Esophagus (tissue), 2 donors: Measurements from ENCODE around the gene MDP1. TPM values are rescaled to one million over a fixed set of nuclear protein-coding genes. Genes with fewer than 3 reads are reported as not detected.
"Not testable (repeated sequence)": the region's sequence is repeated elsewhere in the genome, so short reads cannot be mapped to it uniquely, and the experiment has no call there.

ENCODE experiments used
- H3K27ac ChIP-seq, 2 donors: one replicate each; pipeline ENCODE4 v1.5.1; 2013; ENCODE audit warnings: low read depth in 2 of 2, mild to moderate bottlenecking in 2 of 2, inconsistent platforms in 1 of 2, low read length in 1 of 2, moderate library complexity in 1 of 2
- H3K27me3 ChIP-seq, 2 donors: one replicate each; pipeline ENCODE4 v1.6.1; 2013; ENCODE audit warnings: low read length in 2 of 2, control low read depth in 1 of 2, mild to moderate bottlenecking in 1 of 2; ENCODE audit not compliant: insufficient read depth in 2 of 2, control insufficient read depth in 1 of 2
- H3K36me3 ChIP-seq, 2 donors: one replicate each; pipeline ENCODE4 v1.6.1; 2013; ENCODE audit warnings: low read length in 1 of 2; ENCODE audit not compliant: control insufficient read depth in 2 of 2, insufficient read depth in 2 of 2
- H3K4me1 ChIP-seq, 2 donors: one replicate each; pipeline ENCODE4 v1.6.1; 2013; ENCODE audit warnings: low read length in 1 of 2; ENCODE audit not compliant: control insufficient read depth in 2 of 2, insufficient read depth in 2 of 2
- H3K4me3 ChIP-seq, 2 donors: one replicate each; pipeline ENCODE4 v1.5.1; 2013; ENCODE audit warnings: low read length in 2 of 2, mild to moderate bottlenecking in 2 of 2, low read depth in 1 of 2, moderate library complexity in 1 of 2
- H3K9me3 ChIP-seq, 2 donors: one replicate each; pipeline ENCODE4 v1.6.1; 2013; ENCODE audit warnings: mild to moderate bottlenecking in 2 of 2, low read depth in 1 of 2, low read length in 1 of 2, moderate library complexity in 1 of 2; ENCODE audit not compliant: control insufficient read depth in 2 of 2, insufficient read depth in 1 of 2
- WGBS, 2 donors: extraction: QIAGEN DNeasy Blood & Tissue Kit; methylation state at CpG; one replicate each; pipeline ENCODE4 v1.1.7; 2013; 5-methylcytosine and 5-hydroxymethylcytosine counted together
- polyA plus RNA-seq, 2 donors: library from polyadenylated mRNA; stranded (reverse); fragments of 200-250 nt; gene quantifications; one replicate each; pipeline ENCODE4 v1.2.3, GENCODE V29; 2013
- donor health status: healthy with polysubstance abuse.
- donor health status: Bipolar disorder and iron deficiency.

The MDP1 gene
- polyA plus RNA-seq, 2 donors = 12.1 to 12.8 TPM

DNA sequence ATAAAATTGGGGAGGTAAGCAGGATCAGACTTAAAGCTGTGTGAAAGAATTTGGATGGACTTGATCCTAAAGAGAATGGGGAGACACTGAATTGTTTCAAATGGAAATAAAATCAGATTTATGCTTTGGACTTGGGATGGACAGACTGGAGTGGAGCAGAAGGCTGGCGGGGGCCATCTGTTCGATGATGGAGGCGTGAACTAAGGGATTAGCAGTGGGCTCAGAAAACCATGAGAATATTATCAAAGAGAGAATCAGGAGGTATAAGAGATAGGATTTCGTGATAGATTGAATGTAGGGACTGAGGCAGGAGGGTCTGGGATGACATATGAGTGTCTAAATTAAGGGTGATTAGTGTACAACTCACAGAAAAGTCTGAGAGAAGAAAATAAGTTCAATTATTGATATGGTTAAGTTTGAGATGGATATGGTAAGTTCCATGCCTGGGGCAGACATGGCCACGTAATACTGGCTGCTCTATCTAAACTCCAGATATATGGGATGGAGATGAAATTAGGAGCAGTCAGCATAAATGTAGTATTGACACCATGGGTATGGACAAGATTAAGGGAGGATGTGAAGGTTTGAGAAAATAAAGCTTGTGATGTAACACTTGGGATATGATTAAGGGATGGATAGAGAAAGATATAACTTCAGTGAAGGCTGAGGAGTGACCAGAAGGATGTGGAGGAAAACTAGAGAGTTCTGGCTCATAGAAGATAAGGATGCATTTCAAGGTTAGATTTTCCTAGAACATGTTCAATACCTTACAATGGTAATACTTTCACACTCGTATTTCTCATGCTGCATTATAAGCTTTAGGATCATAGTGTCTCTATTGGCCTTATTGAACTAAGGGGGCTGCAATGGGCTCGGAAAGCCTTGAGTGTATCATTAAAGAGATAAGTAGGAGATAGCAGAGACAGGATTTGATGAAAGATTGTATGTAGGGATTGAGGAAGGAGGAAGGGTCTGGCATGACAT lies 11.4 kb downstream of the MDP1 start:
- H3K27ac ChIP-seq = no peak overlapping the region
- no peak overlapping the region for H3K4me3 ChIP-seq
- peaks cover 9 to 14% of the 10 kb centered on the region in 2 donors for H3K36me3 ChIP-seq
- no peaks in the 10 kb centered on the region for H3K4me1 ChIP-seq
- 90 to 95% methylated on average over 7 of the region's 7 CpGs for WGBS, 2 donors
- no peaks in the 10 kb centered on the region for H3K27me3 ChIP-seq
- H3K9me3 ChIP-seq = no peaks in the 10 kb centered on the region

DNA sequence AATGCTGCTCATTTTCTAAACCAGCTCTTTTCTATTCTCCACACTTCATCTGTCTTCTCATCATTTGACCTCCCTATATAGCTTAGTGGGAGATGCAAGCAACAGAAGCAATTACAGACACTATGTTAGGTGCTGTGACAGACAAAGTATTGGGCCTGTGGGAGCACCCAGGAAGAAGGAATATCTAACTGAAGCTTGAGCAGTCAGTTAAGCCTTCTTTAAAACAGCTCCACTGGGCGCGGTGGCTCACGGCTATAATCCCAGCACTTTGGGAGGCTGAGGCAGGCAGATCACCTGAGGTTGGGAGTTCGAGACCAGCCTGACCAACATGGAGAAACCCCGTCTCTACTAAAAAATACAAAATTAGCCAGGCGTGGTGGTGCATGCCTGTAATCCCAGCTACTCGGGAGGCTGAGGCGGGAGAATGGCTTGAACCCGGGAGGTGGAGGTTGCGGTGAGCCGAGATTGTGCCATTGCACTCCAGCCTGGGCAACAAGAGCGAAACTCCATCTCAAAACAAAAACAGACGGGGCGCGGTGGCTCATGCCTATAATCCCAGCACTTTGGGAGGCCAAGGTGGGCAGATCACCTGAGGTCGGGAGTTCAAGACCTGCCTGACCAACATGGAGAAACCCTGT lies 12.5 kb downstream of the MDP1 start:
- H3K4me1 ChIP-seq, H3K9me3 ChIP-seq, H3K27ac ChIP-seq, H3K27me3 ChIP-seq, H3K36me3 ChIP-seq, H3K4me3 ChIP-seq: not testable (repeated sequence)
- 96 to 97% methylated on average over 16 of the region's 16 CpGs for WGBS, 2 donors

DNA sequence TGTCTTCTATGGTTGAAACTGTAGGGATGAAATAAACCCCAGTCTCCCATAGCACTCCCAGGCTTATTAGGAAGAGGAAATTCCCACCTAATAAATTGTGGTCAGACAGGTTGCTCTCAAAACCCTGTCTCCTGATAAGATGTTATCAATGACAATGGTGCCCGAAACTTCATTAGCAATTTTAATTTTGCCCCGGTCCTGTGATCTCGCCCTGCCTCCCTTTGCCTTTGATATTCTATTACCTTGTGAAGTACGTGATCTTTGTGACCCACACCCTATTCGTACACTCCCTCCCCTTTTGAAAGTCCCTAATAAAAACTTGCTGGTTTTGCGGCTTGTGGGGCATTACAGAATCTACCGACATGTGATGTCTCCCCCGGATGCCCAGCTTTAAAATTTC lies 13.3 kb downstream of the MDP1 start:
- not testable (repeated sequence) for H3K4me3 ChIP-seq, H3K27me3 ChIP-seq, H3K36me3 ChIP-seq, H3K4me1 ChIP-seq, H3K27ac ChIP-seq, H3K9me3 ChIP-seq
- WGBS, 2 donors = 91 to 94% methylated on average over 8 of the region's 8 CpGs

DNA sequence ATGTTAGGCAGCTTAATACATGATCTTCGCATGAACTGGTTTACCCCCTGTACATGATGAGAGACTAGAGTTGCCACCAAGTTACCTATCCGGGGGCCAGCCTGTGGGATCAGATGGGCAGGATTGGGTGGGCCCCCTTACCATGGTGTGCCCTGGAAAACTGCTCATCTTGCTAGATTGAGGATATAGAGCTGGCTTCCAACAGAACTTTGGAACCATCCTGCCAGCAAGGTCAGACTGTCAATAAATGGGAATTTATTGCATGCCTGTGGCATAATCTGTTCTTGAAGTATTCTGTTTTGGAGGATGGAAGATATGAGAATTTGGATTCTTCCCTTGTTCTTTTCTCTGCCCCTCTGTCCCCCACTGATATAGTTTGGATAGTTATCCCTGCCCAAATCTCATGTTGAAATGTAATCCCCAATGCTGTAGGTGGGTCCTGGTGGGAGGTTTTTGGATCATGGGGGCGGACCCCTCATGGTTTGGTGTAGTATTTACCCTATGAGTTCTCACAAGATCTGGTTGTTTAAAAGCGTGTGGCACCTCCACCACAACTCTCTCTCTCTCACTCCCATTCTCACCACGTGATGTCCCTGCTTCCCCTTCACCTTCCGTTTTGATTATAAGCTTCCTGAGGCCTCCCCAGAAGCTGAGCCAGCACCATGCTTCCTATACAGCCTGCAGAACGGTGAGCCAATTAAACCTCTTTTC lies 16.9 kb downstream of the MDP1 start:
- 84 to 86% methylated on average over 7 of the region's 7 CpGs for WGBS, 2 donors
- Histone ChIP-seq H3K27me3 (no peaks in the 10 kb centered on the region), H3K4me1 (peaks cover 0 to 3% of the 10 kb centered on the region in 2 donors), H3K27ac (no peak overlapping the region), H3K9me3 (no peaks in the 10 kb centered on the region), H3K4me3 (no peak overlapping the region), H3K36me3 (no peaks in the 10 kb centered on the region)

DNA sequence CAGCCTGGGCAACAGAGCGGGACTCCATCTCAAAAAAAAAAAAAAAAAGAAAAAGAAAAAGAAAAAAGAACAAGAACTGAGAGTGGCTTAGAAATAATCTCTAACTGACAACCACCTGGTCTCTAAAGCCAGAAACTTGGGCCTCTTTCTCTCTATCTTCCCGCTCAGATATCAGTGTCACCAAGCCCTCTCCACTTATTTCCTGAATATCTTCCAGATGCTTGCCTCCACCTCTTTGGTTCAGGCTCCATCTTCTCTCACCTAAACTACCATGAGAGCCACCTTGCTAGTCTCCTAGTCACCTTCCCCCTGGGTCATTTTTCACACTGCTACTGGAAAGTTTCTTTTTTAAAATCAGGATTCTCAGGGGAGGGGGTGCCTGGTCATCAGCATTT lies 18.8 kb downstream of the MDP1 start:
- no peak overlapping the region for H3K27ac ChIP-seq
- no peaks in the 10 kb centered on the region for H3K9me3 ChIP-seq
- no peaks in the 10 kb centered on the region for H3K27me3 ChIP-seq
- WGBS, 2 donors = 90 to 95% methylated on average over 2 of the region's 2 CpGs
- peaks cover 0 to 9% of the 10 kb centered on the region in 2 donors for H3K36me3 ChIP-seq
- no peak overlapping the region for H3K4me3 ChIP-seq
- peaks cover 0 to 3% of the 10 kb centered on the region in 2 donors for H3K4me1 ChIP-seq

DNA sequence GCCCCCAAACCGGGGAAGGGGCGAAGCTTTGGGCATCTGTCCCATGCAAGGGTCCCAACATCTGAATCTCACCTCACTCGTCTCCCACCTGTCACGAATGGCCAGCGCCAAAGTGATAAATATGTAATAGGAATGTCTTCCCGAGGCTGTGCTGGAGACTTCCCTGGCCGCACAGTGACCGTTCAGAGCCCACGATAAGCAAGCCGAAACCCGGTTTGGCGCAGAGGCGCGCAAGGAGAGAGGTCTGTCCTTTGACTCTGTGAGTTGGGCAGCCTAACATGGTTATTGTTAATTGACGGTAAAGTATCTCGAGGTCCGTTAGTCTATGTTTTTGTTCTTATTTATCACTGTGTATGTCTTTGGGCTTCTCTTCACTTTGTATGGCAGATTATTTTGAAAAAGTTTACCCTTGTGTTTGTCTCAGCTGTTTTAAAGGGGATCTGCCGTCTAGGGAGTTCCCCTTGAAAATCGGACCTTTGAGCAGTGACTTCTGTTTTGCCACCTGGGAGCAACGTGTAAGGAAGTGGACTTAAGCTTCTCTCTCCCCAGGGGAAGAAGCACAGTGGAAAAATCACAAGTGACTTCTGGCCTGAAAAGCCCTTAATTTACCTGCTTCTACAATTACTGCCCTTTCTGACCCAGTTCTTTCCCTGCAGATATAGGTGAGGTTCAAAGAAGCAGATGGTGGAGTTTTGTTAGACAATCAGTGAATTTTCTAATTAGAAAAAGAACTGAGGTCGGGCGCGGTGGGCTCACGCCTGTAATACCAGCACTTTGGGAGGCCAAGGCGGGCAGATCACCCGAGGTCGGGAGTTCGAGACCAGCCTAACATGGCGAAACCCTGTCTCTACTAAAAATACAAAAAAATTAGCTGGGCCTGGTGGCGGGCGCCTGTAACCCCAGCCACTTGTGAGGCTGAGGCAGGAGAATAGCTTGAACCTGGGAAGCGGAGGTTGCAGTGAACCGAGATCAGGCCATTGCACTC lies 19.5 kb downstream of the MDP1 start:
- Histone ChIP-seq H3K27me3 (no peaks in the 10 kb centered on the region), H3K4me3 (peak overlapping the region; percentile 71 to 81), H3K9me3 (no peaks in the 10 kb centered on the region), H3K36me3 (peaks cover 0 to 14% of the 10 kb centered on the region in 2 donors), H3K4me1 (peaks cover 0 to 3% of the 10 kb centered on the region in 2 donors), H3K27ac (peak overlapping the region; percentile 93 to 94)
- WGBS, 2 donors = 29 to 35% methylated on average over 33 of the region's 33 CpGs

DNA sequence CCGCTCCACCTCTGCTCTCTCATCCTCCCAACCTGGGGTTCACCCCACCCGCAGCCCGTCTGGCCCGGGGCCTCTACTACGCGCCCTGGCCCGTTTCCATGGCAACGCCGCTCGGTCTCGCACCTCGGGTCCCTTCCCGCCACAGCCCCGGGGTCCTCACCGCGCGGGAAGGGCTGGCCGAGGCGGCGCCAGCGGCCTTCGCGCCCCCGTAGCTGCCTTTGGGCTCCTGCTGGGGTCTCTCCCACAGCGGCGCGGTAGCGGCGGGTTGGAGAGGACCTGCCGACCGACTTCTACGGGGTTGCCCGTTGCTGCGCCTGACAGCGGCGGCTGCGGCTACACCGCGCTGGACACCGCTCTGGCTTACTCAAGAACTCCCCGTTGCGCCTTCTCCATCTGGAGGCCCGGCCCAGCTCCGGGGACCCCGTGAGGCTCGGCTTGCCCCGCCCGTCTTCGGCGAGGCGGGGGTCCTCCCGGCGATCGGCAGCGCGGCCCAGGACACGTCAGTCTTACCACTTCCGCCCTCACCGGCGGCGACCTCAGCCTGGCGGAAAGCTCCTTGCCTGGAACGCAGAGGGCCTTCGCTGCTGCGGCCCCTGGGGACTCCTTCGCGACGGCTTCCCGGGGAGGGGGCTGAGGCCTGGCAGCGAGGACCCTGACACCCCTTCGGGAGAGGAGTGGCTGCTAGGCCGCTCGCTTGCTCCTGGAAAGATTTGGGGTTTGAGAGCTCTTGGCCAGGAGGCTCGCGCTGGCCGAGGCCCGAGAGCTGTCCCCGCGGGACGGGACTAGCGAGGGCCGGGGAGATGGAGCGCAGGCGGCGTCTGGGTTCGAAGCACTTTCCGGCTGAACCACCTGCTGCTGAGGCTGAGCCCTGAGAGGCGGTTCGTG lies 20.4 kb downstream of the MDP1 start, which contains the start of gene TM9SF1:
TM9SF1 (minus strand) TSS at position 256 of the 885 bp plus-strand sequence. CDS start 422 bp downstream, outside the sequence.
- peaks cover 0 to 16% of the 10 kb centered on the region in 2 donors for H3K36me3 ChIP-seq
- peaks cover 0 to 3% of the 10 kb centered on the region in 2 donors for H3K4me1 ChIP-seq
- 0 to 1% methylated on average over 88 to 89 of the region's 89 CpGs for WGBS, 2 donors

DNA sequence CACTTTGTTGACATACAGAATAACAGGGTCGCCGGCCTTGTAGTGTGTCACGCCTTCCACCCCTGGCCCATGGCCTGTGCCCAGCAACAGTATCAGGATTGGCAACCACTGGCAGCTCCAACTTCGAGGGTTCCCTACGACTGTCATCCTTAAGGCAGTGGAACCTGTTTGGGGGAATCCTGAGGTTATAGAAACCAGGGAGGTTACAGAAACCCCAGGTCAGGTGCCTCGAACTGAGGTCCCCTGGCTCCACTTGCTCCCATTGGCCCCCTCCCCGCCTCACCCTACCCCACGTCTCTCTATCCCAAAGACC lies 21.0 kb downstream of the MDP1 start:
- Histone ChIP-seq H3K27ac (peak overlapping the region; percentile 93 to 94), H3K4me1 (peaks cover 0 to 3% of the 10 kb centered on the region in 2 donors), H3K9me3 (no peaks in the 10 kb centered on the region), H3K4me3 (peak overlapping the region; percentile 71 to 81), H3K36me3 (peaks cover 0 to 17% of the 10 kb centered on the region in 2 donors), H3K27me3 (no peaks in the 10 kb centered on the region)
- 42 to 43% methylated on average over 8 of the region's 8 CpGs for WGBS, 2 donors

More for the DNA sequence above, 20.4 kb downstream of the MDP1 start, which contains the start of gene TM9SF1:
- no peaks in the 10 kb centered on the region for H3K9me3 ChIP-seq
- no peaks in the 10 kb centered on the region for H3K27me3 ChIP-seq
- peak within 1 kb of the TSS; percentile 93 to 94 for H3K27ac ChIP-seq
- H3K4me3 ChIP-seq = peak within 1 kb of the TSS; percentile 71 to 81
